Liver (tissue), 3 donors: ENCODE results near the gene MMP8.

Source experiments
- CTCF ChIP-seq: fragments of 150-350 bp; IDR thresholded peaks from 2 replicates; pipeline ENCODE4 v1.5.1; 2017; ENCODE audit warnings: improper control_type of control experiment, low read depth, low read length; ENCODE audit not compliant: missing input control
- EGR1 ChIP-seq, 2 donors: IDR thresholded peaks; 2 replicates each; pipeline ENCODE4 v1.6.1; 2016 to 2018; ENCODE audit warnings: antibody characterized with exemption in 2 of 2, low read depth in 2 of 2
- MAX ChIP-seq: IDR thresholded peaks from 2 replicates; pipeline ENCODE4 v1.6.1; 2016; ENCODE audit warnings: antibody characterized with exemption
- NR2F2 ChIP-seq: IDR thresholded peaks from 2 replicates; pipeline ENCODE4 v1.6.1; 2016; ENCODE audit warnings: antibody characterized with exemption
- ZBTB33 ChIP-seq: IDR thresholded peaks from 2 replicates; pipeline ENCODE4 v1.6.1; 2016; ENCODE audit warnings: antibody characterized with exemption
- donor health status: healthy.
- donor health status: healthy.

GRCh38 chr11:102709201-102709945 is 15.4 kb downstream of the MMP8 start:
- no peak for TF ChIP-seq MAX
- no peak for TF ChIP-seq CTCF
- TF ChIP-seq EGR1 (IDR thresholded peaks at IDR 0.05; ENCODE audit: low read depth in 2 of 2) = no peak
- TF ChIP-seq NR2F2 = no peak
- no peak for TF ChIP-seq ZBTB33
